ENCODE results near the gene NCKAP1. TPM values are rescaled to one million over a fixed set of nuclear protein-coding genes. Genes with fewer than 3 reads are reported as not detected.
A peak's percentile ranks its signal among the peaks of the same experiment; 100 is the strongest.

The NCKAP1 gene
- total RNA-seq, 1 donor from 2014 or later = 180 TPM

DNA sequence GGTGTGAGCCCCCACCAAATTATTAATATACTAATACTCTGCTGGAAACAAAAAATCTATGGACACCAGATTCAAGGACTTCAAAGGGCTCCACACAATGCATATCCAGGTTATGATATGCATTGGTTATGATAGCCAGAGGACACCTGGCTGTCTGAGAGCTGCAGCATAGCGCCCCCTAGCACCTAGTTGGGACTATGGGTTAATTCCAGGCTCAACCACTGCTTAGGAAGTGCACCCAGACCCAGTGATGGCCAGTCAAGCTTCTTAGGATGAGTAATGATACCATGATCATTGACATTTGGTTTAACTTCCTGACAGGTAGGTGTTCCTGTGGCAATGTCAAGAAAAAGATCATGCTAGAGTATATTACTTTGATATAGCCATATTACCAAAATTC is 168.0 kb downstream of the NCKAP1 start:
- TF ChIP-seq, protein P1, sequence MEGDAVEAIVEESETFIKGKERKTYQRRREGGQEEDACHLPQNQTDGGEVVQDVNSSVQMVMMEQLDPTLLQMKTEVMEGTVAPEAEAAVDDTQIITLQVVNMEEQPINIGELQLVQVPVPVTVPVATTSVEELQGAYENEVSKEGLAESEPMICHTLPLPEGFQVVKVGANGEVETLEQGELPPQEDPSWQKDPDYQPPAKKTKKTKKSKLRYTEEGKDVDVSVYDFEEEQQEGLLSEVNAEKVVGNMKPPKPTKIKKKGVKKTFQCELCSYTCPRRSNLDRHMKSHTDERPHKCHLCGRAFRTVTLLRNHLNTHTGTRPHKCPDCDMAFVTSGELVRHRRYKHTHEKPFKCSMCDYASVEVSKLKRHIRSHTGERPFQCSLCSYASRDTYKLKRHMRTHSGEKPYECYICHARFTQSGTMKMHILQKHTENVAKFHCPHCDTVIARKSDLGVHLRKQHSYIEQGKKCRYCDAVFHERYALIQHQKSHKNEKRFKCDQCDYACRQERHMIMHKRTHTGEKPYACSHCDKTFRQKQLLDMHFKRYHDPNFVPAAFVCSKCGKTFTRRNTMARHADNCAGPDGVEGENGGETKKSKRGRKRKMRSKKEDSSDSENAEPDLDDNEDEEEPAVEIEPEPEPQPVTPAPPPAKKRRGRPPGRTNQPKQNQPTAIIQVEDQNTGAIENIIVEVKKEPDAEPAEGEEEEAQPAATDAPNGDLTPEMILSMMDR (IDR thresholded peaks at IDR 0.05; ENCODE audit: insufficient read depth, low read length, severe bottlenecking) = peak; percentile 30
- Histone ChIP-seq H3K4me3 (ENCODE audit: low read depth, low read length) (no peak overlapping the region), H3K27me3 (ENCODE audit: control insufficient read depth, insufficient read depth, low read length) (peaks cover 7% of the 10 kb centered on the region), H3K36me3 (ENCODE audit: control insufficient read depth, insufficient read depth, low read length) (no peaks in the 10 kb centered on the region)
- DNase-seq (ENCODE audit: low read depth) (no peak), FAIRE-seq (no peak)

GRCh38 chr2:182868054-182868796 is 170.0 kb downstream of the NCKAP1 start:
- FAIRE-seq (no peak), DNase-seq (ENCODE audit: low read depth) (no peak)
- no peaks in the 10 kb centered on the region for H3K36me3 ChIP-seq (ENCODE audit: control insufficient read depth, insufficient read depth, low read length)
- H3K4me3 ChIP-seq (ENCODE audit: low read depth, low read length) = no peak overlapping the region
- TF ChIP-seq, protein P1 (IDR thresholded peaks at IDR 0.05; ENCODE audit: insufficient read depth, low read length, severe bottlenecking) = no peak
- peaks cover 7% of the 10 kb centered on the region for H3K27me3 ChIP-seq (ENCODE audit: control insufficient read depth, insufficient read depth, low read length)

DNA sequence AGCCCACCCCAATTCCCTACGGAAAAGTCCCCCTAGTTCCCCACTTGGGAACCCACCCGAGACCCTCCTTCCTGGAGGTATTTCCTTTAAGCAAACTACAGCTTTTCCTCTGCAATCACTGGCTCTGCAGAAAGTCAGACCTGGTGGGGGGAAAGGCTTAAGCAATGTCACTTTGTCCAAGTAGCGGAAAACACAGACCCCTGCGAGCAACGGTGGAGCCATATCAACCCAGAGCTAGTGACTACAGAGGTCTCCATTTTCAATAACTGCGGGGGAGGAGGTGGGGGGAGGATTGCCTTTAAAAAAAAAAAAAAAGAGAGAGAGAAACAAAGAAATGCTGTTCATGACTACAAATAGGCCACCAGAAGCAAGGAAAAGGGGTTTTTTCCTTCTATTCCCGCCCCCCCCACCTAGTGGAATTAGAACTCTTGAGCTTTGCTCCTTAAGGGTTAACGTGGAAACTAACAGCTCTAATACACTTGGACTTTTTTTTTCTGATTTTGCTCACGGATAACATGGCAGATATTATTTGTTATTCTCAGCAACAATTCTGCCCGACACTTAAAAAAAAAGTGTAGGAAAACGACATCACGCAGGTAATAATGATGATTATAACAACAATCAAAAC is 170.7 kb downstream of the NCKAP1 start:
- Histone ChIP-seq H3K4me3 (ENCODE audit: low read depth, low read length) (no peak overlapping the region), H3K27me3 (ENCODE audit: control insufficient read depth, insufficient read depth, low read length) (peaks cover 7% of the 10 kb centered on the region), H3K36me3 (ENCODE audit: control insufficient read depth, insufficient read depth, low read length) (no peaks in the 10 kb centered on the region)
- DNase-seq (ENCODE audit: low read depth) (no peak), FAIRE-seq (no peak)
- TF ChIP-seq, protein P1 (IDR thresholded peaks at IDR 0.05; ENCODE audit: insufficient read depth, low read length, severe bottlenecking) = no peak

GRCh38 chr2:182866461-182867406 is 171.5 kb downstream of the NCKAP1 start, which contains the start of gene FRZB:
Gene FRZB, minus strand, starts transcription at chr2:182866637. Its CDS starts 85 bp downstream, at chr2:182866552.
- peaks cover 7% of the 10 kb centered on the region for H3K27me3 ChIP-seq (ENCODE audit: control insufficient read depth, insufficient read depth, low read length)
- H3K4me3 ChIP-seq (ENCODE audit: low read depth, low read length) = peak within 1 kb of the TSS; percentile 9
- TF ChIP-seq, protein P1 (IDR thresholded peaks at IDR 0.05; ENCODE audit: insufficient read depth, low read length, severe bottlenecking) = no peak
- H3K36me3 ChIP-seq (ENCODE audit: control insufficient read depth, insufficient read depth, low read length) = no peaks in the 10 kb centered on the region
- FAIRE-seq = no peak
- DNase-seq (ENCODE audit: low read depth) = no peak

GRCh38 chr2:182866095-182866460 is 172.2 kb downstream of the NCKAP1 start:
- H3K4me3 ChIP-seq (ENCODE audit: low read depth, low read length) = no peak overlapping the region
- TF ChIP-seq, protein P1 (IDR thresholded peaks at IDR 0.05; ENCODE audit: insufficient read depth, low read length, severe bottlenecking) = no peak
- H3K27me3 ChIP-seq (ENCODE audit: control insufficient read depth, insufficient read depth, low read length) = peaks cover 7% of the 10 kb centered on the region
- H3K36me3 ChIP-seq (ENCODE audit: control insufficient read depth, insufficient read depth, low read length) = no peaks in the 10 kb centered on the region
- DNase-seq (ENCODE audit: low read depth) (no peak), FAIRE-seq (no peak)
